A673 (cell line): Measurements from ENCODE around the gene EFHC2.

Experiments used
- EZH2 ChIP-seq: fragments of 200-600 bp; sonication (generic); IDR thresholded peaks from 2 replicates; pipeline ENCODE4 v1.6.1; 2017; ENCODE audit warnings: borderline replicate concordance, low read depth, mild to moderate bottlenecking, mixed read lengths, antibody characterized with exemption, low read length; ENCODE audit not compliant: poor library complexity, severe bottlenecking
- TF ChIP-seq, protein P1 (sequence below): fragments of 300-800, 200-600 bp; sonication (generic); conservative IDR thresholded peaks from 2 replicates; pipeline ENCODE4 v1.5.1; 2017; ENCODE audit warnings: low read depth, mild to moderate bottlenecking, antibody characterized with exemption, low read length, moderate library complexity, mixed read lengths

DNA sequence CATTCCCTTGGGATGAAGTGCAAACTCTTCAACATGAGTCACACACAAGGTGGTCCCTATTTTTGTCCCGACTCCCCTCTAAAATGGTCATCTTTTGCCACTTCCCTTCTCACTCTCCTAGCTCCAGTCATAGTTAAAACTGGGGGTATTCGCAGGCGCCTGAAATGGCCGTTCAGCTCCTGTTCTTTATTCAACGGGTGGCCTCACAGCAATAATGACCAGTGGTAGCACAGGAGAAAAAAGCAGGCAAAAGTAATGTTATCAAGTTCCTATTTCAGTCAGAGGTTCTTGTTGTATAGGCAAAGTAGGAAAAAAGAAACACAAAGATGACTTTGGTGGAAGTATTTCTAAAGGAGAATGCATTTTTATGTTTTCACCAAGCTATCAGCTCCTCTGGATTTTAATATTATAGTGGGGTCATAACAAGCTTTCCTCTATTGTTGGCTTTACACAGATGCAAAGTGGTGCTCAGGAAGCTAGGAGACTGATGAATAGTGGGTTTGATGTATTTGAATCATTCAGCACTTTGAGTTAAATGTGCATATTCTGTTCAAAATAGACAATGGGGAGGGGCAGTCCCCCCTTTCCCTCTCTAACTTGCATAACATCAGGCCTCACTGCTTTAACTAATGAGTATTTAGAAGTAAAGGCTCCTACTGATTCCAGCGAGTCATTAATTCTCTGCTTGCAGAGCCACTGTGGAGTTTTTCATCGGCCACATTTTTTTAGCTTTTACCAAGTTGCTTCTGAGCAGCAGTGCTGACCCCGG, 199.1 kb downstream of the EFHC2 start:
- TF ChIP-seq, protein P1, sequence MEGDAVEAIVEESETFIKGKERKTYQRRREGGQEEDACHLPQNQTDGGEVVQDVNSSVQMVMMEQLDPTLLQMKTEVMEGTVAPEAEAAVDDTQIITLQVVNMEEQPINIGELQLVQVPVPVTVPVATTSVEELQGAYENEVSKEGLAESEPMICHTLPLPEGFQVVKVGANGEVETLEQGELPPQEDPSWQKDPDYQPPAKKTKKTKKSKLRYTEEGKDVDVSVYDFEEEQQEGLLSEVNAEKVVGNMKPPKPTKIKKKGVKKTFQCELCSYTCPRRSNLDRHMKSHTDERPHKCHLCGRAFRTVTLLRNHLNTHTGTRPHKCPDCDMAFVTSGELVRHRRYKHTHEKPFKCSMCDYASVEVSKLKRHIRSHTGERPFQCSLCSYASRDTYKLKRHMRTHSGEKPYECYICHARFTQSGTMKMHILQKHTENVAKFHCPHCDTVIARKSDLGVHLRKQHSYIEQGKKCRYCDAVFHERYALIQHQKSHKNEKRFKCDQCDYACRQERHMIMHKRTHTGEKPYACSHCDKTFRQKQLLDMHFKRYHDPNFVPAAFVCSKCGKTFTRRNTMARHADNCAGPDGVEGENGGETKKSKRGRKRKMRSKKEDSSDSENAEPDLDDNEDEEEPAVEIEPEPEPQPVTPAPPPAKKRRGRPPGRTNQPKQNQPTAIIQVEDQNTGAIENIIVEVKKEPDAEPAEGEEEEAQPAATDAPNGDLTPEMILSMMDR: no peak
- TF ChIP-seq EZH2: no peak
